CD4-positive, alpha-beta T cell (primary cell): ENCODE results near the gene PREP. TPM values are rescaled to one million over a fixed set of nuclear protein-coding genes. Genes with fewer than 3 reads are reported as not detected.

Source experiments
- ATAC-seq: fragments of 200-7000 bp; cut with Tn5 transposase; one replicate; pipeline ENCODE4 v1.10.0; 2022; ENCODE audit warnings: mild to moderate bottlenecking; ENCODE audit not compliant: poor library complexity
- CTCF ChIA-PET: fragments of 350-600 bp; sonication (Branson Sonifier 250); formaldehyde crosslinking; loops from one replicate; lab custom pipeline; 2021; ENCODE audit warnings: antibody characterized with exemption, inconsistent platforms; lab: Charles Lee
- POLR2A ChIA-PET: fragments of 350-600 bp; sonication (Branson Sonifier 250); formaldehyde crosslinking; loops from one replicate; lab custom pipeline; 2021; ENCODE audit warnings: antibody characterized with exemption, inconsistent platforms; lab: Charles Lee
- DNase-seq, 14 experiments: peaks; one replicate each; pipeline ENCODE4 v3.0.0-alpha.2; 2013 to 2020; ENCODE audit warnings: mixed read lengths in 2 of 14
- H3K27ac ChIP-seq, 2 donors: one replicate each; pipeline versions ENCODE4 v1.5.1 to v1.7.0; 2013; ENCODE audit warnings: low read length in 2 of 2, low read depth in 1 of 2, mild to moderate bottlenecking in 1 of 2
- H3K27me3 ChIP-seq, 2 experiments: 1 replicate in 1 of 2; 2 replicates in 1 of 2; pipeline versions ENCODE4 v1.6.1 to v1.7.0; 2013; ENCODE audit warnings: low read length in 2 of 2, control low read depth in 1 of 2, mild to moderate bottlenecking in 1 of 2, moderate library complexity in 1 of 2; ENCODE audit not compliant: insufficient read depth in 2 of 2, control insufficient read depth in 1 of 2
- H3K36me3 ChIP-seq: one replicate; pipeline ENCODE4 v1.6.1; 2013; ENCODE audit warnings: low read length, control low read depth; ENCODE audit not compliant: insufficient read depth
- H3K4me1 ChIP-seq: one replicate; pipeline ENCODE4 v1.6.1; 2013; ENCODE audit warnings: low read length, control low read depth; ENCODE audit not compliant: insufficient read depth
- H3K4me3 ChIP-seq: one replicate; pipeline ENCODE4 v1.5.1; 2013; ENCODE audit warnings: mild to moderate bottlenecking, low read length, moderate library complexity
- H3K9me3 ChIP-seq, 2 experiments: 1 replicate in 1 of 2; 2 replicates in 1 of 2; pipeline versions ENCODE4 v1.6.1 to v1.7.0; 2013; ENCODE audit warnings: low read length in 2 of 2, mild to moderate bottlenecking in 2 of 2, control low read depth in 1 of 2, moderate library complexity in 1 of 2; ENCODE audit not compliant: control insufficient read depth in 1 of 2, insufficient read depth in 1 of 2
- H3K27ac Mint-ChIP-seq: one replicate; pipeline ENCODE4 v1.8.0; 2020; ENCODE audit warnings: mixed read lengths
- H3K27me3 Mint-ChIP-seq: one replicate; pipeline ENCODE4 v1.8.0; 2021; ENCODE audit warnings: mixed read lengths
- H3K36me3 Mint-ChIP-seq: one replicate; pipeline ENCODE4 v1.8.0; 2021; ENCODE audit warnings: low read depth, mixed read lengths
- H3K4me1 Mint-ChIP-seq: one replicate; pipeline ENCODE4 v1.8.0; 2021; ENCODE audit warnings: low read depth, mixed read lengths
- H3K4me3 Mint-ChIP-seq: one replicate; pipeline ENCODE4 v1.8.0; 2020; ENCODE audit warnings: mild to moderate bottlenecking, mixed read lengths
- H3K9me3 Mint-ChIP-seq: one replicate; pipeline ENCODE4 v1.8.0; 2020; ENCODE audit warnings: mixed read lengths
- intact Hi-C, 2 experiments: fragments of 100-400 bp; cut with DNase I in 1 of 2; cut with micrococcal nuclease in 1 of 2; formaldehyde crosslinking; loops; one replicate each; pipeline versions ENCODE4 v1.15.1 to v1.9.0; 2023 to 2025; cut with DNase I, micrococcal nuclease
- total RNA-seq, 174 experiments: library from RNA in 2 of 174; stranded (reverse) in 2 of 174; gene quantifications; one replicate each; pipeline ENCODE4 v1.2.3 and lab custom pipeline; 2021 to 2026
- TF ChIP-seq, protein P1 (sequence below): fragments of 200-600 bp; IDR thresholded peaks from one replicate; pipeline ENCODE4 v1.8.0; 2022; ENCODE audit warnings: antibody characterized with exemption, mild to moderate bottlenecking

PREP gene
- total RNA-seq, 2 experiments from 2014 or later: 14.9 to 15.6 TPM

- H3K4me1 ChIP-seq: no peaks in the 10 kb centered on the region
- H3K9me3 ChIP-seq: no peaks in the 10 kb centered on the region
- CTCF ChIA-PET: no interaction called here
- DNase-seq (no peak), ATAC-seq (no peak)
- Mint-ChIP-seq H3K4me3 (no peak overlapping the region), H3K27me3 (no peaks in the 10 kb centered on the region), H3K9me3 (no peaks in the 10 kb centered on the region), H3K36me3 (peaks cover 61% of the 10 kb centered on the region), H3K27ac (no peak overlapping the region), H3K4me1 (no peaks in the 10 kb centered on the region)
- H3K27ac ChIP-seq: no peak overlapping the region
- intact Hi-C loops: no loop called here
- H3K36me3 ChIP-seq: peaks cover 20% of the 10 kb centered on the region
- TF ChIP-seq, protein P1, sequence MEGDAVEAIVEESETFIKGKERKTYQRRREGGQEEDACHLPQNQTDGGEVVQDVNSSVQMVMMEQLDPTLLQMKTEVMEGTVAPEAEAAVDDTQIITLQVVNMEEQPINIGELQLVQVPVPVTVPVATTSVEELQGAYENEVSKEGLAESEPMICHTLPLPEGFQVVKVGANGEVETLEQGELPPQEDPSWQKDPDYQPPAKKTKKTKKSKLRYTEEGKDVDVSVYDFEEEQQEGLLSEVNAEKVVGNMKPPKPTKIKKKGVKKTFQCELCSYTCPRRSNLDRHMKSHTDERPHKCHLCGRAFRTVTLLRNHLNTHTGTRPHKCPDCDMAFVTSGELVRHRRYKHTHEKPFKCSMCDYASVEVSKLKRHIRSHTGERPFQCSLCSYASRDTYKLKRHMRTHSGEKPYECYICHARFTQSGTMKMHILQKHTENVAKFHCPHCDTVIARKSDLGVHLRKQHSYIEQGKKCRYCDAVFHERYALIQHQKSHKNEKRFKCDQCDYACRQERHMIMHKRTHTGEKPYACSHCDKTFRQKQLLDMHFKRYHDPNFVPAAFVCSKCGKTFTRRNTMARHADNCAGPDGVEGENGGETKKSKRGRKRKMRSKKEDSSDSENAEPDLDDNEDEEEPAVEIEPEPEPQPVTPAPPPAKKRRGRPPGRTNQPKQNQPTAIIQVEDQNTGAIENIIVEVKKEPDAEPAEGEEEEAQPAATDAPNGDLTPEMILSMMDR: no peak
- H3K27me3 ChIP-seq: no peaks in the 10 kb centered on the region
- H3K4me3 ChIP-seq: no peak overlapping the region
- POLR2A ChIA-PET: no interaction called here
These were observed 98.5 kb downstream of the PREP start for GRCh38 chr6:105304366-105304765.

DNA sequence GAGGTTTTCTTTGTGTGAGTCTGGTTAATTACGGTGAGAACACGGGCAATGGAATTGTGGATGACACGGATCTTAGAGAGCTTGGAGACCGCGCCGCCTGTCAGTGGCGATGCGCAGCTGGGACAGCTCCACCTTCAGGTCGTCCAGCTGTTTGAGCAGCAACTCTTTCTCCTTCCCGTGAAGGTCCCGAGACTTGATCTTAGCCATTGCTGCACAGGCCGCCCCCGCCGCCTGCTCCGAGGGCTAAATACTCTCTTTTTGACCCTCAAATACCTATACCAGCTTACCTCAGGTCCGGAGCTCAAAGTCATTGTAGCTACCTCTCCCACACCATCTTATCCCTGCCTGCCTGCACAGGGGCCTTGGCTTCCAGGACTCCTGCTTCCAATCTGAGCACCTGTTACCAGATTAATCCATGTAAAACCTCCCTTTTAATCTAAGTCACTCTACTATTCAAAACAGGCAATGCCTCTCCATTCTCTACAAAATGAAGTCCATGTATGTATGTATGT is 100.2 kb downstream of the PREP start:
- intact Hi-C loops: no loop called here
- peaks cover 60% of the 10 kb centered on the region for H3K36me3 Mint-ChIP-seq
- CTCF ChIA-PET: no interaction called here

DNA sequence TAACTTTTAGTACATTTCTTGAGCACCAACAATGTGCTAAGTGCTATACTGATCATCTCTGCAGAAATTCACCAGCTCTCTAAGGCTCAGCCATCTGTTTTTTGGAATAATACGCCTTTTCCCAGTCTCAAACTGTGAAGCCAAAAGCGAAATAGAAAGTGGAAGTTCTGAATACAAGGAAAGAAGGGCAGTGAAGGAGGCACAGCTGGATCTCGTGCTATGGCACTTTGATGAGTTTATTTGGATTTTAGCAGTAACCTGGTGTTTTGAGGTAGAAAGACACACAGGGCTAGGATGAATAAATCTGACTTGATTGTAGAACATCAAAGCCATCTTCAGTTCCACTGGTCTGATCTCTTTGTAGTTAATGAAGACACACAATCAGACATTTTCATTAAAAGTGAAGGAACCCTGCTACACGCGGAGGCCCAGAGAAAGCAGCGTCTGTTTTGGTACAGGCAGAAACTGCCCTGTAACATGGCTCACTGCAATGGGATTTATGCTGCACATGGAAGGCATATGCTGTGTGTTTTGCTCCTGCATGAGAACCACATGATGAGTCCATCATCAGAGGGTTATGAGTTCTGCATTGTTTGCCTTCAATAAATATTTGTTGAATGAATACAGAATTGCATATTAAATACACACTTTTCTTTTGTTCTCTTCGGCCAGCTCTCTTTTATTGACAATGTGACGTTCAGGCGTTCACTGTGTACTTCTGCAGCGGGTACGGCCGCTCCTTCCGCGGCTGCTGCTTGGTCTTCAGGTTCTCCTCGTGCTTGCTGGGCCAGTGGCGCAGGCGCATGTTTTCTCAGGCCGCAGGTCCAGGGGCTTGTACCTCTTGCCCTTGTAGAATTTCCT is 100.9 kb downstream of the PREP start:
- DNase-seq (no peak), ATAC-seq (no peak)
- TF ChIP-seq, protein P1: no peak
- Histone ChIP-seq H3K9me3 (no peaks in the 10 kb centered on the region), H3K4me1 (no peaks in the 10 kb centered on the region), H3K27me3 (no peaks in the 10 kb centered on the region), H3K36me3 (peaks cover 26% of the 10 kb centered on the region), H3K4me3 (no peak overlapping the region), H3K27ac (no peak overlapping the region)
- intact Hi-C loops: no loop called here
- Mint-ChIP-seq H3K36me3 (peaks cover 64% of the 10 kb centered on the region), H3K9me3 (no peaks in the 10 kb centered on the region), H3K4me3 (no peak overlapping the region), H3K27ac (no peak overlapping the region), H3K27me3 (no peaks in the 10 kb centered on the region), H3K4me1 (no peaks in the 10 kb centered on the region)
- ChIA-PET CTCF (no interaction called here), POLR2A (no interaction called here)

More for the DNA sequence above, 100.2 kb downstream of the PREP start:
- Mint-ChIP-seq H3K4me1 (no peaks in the 10 kb centered on the region), H3K9me3 (no peaks in the 10 kb centered on the region), H3K4me3 (no peak overlapping the region), H3K27ac (no peak overlapping the region), H3K27me3 (no peaks in the 10 kb centered on the region)
- Histone ChIP-seq H3K4me1 (no peaks in the 10 kb centered on the region), H3K27ac (no peak overlapping the region), H3K36me3 (peaks cover 26% of the 10 kb centered on the region), H3K4me3 (no peak overlapping the region), H3K27me3 (no peaks in the 10 kb centered on the region), H3K9me3 (no peaks in the 10 kb centered on the region)
- DNase-seq (no peak), ATAC-seq (no peak)
- TF ChIP-seq, protein P1: no peak
- POLR2A ChIA-PET: no interaction called here
